Measurements from ENCODE around the gene LDHD.

LDHD gene

DNA sequence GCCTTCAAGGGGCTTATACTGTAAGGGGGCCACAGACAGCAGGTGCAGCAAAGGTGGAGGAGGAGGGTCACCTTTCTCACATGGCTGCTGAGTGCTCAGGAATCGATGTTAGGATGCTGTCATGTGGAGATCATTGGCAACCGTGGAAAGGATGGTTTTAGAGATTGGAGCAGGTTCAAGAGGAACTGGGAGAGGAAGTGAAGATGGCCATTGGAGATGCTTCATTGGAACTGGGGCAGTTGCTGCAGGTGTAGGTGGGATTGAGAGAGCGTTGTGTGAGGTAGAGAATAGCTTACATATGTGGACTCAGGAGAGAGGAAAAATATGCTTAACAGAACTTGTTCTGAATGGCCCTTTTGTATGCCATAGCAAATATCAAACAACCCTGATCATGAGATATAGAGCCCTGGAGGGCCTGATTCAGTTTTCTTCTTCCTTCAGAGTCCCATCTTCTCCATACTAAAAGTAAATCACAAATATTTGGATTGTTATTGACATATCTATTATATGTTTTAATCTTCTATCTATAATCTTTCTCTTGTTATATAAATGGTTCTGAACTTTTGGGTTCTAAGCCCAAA is 40.8 kb downstream of the LDHD start:
- DNase-seq: no peak

DNA sequence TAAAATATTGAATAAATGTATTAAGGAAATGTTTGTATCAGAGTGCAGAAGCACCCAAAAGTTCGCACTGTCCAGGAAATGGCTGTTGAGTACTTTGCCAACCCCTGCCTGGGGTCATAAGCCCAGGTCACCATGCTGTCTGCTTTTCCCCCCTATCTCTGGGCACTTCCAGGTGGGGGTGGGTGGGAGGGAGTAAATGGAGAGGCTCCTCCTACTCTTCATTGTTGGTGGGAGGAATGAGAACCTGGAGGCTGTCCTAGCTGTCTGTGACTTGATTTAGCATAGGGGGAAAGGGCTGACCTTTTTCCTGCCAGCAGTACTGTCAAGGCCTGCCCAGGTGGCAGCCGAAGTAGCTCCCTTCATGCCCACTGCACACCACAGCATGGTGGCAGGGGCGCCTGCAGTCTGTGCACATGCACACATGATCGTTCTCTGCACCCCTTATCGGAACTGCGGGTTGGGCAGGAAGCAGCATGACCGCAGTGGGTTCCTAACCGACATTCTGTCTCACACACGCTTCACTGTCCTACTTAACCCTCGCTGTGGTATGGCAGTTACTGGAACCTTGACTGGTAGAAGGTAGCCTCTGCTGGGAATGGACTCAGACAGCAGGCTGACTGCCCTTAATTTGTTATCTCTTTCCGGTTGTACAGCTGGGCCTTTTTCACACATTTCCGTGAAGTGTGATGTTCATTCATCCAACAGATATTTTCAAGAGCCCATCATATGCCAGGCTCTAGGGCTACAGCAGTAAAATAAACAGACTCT is 41.5 kb downstream of the LDHD start:
- no peak for DNase-seq

DNA sequence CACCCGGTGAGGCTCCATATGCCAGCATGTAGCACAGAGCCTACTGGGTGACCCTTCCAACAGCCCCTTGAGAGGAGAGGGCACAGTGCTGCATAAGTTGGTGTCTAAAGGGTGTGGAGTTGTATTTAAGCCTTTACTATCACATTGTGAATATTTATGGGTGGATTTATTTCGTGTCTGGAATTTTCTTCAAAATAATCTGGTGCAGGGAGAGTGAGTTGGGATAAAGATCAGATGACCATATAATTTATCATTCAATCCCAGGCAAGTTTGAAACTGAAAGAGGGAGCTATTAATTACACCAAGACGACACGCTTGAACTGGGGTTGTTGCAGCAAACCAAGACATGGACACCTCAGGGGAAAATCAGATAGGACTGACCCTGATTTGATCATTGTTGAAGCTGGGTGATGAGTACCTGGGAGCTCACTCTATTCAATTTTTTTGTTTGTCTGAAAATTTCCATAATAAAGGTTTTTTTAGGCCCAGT is 42.2 kb downstream of the LDHD start:
- DNase-seq: no peak

DNA sequence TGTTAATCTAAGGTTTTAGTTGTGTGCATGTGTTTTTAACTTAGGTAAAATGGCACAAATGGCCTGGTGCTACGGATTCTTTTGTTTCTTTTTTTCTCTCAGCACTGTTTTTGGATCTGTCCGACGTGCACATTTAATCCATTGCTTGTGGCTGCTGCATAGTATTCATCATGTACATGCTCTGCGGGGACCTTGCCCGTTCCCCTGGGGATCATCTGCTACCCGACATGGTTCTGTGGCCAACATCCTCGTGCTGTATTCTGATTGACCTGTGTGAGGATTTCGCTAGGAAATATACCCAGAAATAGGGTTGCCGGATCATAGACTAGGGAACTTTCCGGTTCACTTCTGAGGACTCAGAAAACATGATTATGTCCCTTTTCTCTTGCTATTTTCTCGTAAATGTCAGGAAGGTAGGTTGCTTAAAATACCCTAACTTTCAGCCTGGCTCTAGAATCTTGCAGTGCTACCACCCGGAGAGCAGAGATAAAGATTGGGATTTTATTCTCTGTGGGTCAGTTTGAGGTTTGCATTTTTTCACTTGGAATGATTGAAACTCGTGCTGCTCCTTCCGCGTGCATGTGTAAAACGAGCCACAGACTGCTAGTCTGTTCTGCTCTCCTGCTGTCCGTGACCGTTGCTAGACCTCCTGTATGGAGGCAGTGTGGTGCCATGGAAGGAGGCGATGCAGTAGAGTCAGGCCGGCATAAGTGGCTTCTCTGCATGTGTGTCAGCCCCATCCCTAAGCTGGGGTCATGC is 42.9 kb downstream of the LDHD start:
- no peak for DNase-seq

DNA sequence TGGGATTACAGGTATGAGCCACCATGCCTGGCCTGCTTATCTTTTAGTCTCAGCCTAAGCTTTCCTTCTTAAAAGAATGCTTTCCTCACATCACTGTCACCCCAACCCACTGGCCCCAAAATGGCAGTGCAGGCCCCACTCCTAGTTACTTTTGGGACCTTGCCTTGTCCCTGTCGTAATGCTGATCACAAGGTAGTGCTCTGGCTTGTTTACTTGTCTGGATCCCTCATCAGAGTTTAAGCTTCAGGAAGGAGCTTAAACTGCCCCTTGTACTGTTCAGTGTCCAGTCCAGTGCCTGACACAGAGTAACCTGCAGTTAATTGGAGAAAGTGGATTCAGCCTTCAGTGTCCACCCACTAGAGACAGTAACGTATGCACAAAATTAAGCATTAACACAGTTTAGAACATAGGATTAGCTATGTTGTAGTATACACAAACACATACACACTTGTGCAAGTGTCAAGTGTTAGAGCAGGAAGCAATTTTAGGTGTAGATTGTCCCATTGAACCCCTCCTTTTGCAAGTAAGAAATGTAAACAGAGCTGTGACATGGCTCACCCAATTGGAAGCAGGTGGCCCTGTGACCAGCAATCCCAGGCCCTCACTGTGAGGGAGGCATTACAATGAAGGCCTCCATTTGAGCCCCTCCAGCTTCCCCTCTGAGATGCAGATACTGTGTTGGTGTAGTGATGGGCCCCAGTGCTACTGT is 44.2 kb downstream of the LDHD start:
- DNase-seq: no peak

DNA sequence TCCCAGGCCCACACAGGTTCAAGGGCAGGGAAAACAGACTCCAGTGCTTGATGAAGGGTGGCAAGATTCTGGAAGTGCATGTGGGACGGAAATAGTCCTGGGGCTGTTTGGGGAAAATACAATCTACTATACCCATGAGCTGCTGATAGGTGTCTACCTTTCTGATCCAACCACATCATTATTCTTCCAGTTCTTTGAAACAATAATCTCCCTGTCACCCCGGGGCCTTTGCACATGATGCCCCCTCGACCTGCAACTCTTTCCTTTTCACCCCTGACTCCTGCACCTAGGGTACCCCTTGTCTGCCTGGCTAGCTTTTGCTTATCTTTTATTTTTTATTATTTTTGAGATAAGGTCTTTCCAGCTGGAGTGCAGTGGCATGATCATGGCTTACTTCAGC is 45.0 kb downstream of the LDHD start:
- DNase-seq: no peak

DNA sequence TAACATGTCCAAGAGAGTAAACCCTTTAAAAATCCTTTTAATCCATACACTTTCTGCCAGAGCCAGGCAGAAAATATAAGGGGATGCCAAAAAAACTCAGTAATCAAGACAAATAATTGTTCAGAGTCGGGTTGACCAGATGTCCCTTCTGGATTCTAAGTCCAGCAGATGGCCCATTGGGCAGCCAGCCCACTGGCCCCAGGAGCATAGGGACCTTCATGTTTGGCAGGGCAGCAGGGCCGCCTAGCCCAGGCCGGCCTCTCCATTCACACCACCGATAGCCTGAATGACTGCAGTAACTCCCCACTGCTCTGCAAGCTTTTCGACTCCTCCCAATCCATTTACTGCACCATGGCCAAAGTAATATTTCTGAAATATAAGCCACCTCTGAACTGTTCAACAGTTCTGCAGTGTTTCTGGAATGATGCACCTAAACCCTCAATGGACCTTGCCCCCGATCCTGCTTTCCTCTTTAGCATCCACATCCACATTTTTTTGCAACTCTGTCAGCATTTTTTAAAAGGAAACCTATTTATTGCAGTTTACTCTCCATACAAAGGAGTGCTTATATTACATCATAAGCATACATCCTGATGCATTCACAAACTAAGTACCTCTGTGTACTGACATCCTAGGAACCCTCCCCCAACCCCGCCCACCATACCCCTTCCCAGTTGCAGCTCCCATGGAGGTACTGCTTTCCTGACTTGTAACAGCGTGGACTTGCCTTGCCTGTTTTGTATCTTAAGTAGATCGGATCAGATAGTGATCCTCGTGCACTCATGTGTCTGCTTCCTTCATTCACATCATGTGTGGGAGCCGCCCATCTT is 46.4 kb downstream of the LDHD start:
- no peak for DNase-seq

DNA sequence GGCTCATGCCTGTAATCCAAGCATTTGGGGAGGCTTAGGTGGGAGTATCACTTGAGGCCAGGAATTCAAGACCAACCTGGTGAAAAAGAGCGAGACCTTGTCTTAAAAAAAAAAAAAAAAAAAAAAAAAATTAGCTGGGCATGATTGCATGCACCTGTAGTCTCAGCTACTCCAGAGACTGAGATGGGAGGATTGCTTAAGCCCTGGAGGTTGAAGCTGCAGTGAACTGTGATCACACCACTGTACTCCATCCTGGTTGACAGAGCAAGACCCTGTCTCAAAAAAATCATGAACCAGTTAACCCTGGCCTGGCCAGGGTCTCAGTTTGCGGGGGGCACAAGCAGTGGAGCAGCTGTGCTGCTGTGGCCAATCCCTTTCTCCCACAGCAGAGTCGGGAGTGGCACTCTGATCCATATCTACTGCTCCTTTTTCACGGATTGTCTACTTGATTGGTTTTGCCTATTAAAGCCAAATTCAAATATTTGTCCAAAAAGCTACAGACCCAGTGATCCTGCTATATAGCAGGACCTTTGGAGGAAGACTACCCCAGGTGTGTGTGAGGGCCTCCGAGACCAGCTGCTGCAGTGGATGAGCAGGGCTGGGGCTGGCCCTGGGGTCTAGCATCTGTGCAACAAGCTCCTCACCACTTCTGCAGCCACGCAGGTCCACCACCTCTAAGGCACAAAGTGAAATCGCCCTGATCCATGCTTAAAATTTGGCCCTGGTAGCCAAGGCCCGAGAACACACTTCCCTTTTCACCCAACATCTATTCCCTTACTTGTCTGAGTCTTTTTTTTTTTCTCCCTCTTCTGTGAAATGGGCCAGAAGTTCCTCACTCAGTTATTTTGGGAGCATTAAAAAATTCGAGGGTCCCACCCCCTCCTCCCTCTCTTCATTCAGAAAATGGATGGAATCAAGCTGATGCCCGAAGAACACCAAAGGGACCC is 48.2 kb downstream of the LDHD start:
- DNase-seq: no peak

DNA sequence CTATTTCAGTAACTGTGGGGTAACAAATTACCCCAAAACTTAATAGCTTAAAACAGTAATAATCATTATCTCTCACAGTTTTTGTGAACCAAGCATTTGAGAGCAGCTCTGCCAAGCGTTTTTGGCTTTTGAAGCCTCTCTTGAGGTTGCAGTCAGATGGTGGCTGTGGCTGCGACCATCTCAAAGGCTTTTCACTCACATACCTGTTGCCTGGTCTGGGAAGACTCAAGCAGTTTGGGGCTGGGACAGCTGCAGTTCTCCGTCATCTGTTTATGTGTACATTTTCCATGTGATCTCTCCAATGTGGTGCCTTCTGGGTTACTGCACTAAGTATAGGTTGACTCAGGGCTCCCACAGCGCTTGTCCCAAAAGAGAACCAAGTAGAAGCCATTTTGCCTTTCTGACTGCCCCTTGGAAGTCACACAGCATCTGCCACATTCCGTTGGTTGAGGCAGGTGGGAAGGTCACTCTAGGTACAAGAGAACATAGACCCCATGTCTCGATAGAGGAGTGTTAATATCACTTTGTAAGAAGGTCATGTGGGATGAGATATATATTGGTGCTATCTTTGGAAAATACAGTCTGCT is 49.6 kb downstream of the LDHD start:
- DNase-seq: no peak

DNA sequence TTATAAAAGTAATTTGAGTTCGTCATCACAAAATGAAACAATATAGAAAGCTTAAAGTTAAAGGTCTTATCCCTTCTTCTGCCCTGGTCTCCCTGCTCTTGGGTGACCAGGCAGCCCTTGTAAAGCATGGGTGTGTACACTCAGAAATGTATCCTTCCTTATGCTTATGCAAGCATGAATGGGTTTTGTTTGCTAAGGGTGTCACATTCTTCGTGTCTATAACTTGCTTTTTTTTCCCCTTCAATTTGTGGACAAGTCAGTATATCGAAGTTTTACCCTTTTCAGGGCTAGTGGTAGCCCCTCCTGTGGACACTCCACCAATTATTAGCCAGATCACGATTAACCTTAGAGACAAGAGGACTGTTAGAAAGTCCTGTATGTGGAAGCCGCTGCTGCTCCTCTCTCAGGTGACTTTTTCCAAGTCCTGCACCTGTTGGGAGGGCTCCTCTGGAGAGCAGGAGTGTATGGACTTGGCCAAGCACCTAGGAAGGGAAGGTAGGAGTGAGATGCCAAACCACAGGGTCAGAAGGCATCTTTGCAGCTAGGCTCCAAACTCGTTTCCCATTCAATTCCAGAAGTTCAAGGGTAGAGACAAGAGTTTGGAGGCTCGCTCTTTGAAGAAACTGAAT is 50.9 kb downstream of the LDHD start:
- DNase-seq: no peak

DNA sequence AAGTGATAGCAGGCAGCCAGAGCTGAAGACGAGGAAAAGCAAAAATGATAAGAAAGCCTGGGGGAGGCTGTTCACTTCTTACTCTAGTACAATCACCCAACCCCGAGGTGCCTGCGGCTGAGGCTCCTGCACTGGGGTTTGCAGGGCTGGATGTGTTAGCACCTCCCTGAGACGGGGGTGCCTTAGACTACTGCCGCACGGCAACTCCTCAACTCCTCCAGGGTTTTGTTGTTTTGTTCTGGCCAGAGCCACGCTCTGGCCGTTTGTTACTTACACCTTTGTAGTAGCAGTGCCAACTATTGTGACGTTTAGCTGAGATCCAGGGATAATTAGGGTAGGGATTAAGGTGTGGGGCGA is 51.5 kb downstream of the LDHD start:
- no peak for DNase-seq

DNA sequence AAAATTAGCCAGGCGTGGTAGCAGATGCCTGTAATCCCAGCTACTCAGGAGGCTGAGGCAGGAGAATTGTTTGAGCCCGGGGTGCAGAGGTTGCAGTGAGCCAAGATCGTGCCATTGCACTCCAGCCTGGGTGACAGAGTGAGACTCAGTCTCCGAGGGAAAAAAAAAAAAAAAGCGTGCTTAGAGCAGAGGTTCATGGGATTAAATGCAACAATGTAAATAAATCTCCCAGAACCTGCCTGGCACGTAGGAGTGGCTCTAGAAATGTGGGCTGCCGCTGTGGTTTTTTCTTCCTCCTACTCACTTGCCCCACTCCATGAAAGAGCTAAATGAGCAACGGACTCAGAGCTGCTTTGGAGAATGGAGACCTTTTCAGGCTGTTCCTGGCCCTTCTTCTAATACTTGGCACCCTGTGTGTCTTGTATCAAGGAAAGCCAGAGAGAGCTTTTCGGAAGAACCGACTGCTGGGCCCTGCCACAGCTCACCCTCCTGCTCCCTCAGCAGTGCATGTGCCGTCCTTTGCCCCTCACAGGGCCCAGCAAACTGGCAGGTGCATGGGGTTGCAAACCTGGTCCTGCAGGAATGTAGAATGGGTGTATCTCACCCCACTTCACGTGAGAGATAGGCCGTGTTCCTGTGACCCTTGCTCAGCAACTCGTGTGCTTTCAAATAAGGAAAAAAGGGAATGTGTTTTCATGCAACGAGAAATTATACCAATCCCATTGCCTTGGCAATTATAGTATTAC is 52.0 kb downstream of the LDHD start:
- DNase-seq: no peak

DNA sequence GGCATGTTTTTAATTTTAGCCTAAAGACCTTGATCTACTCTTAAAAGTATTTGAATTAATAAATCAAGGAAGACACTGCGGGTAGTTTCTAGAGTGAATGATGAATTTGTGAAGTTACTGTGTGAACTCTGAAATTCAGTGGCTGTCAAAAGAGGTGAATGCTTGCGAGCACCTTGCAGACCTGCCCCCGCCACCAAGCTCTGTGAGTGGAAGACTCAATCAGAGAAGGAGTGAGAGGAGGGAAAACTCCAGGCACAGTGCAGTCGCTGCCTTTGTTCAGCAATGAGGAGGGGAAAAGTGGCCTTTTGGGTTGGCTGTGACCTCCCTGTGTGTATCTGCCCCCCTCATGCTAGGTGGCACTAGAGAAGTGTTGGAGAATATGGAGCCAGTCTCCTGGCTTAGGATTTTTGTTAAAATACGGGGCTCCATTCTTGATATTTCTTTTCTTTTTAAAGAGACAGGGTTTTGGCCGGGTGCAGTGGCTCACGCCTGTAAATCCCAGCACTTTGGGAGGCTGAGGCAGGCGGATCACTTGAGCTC is 53.0 kb downstream of the LDHD start:
- DNase-seq: no peak

DNA sequence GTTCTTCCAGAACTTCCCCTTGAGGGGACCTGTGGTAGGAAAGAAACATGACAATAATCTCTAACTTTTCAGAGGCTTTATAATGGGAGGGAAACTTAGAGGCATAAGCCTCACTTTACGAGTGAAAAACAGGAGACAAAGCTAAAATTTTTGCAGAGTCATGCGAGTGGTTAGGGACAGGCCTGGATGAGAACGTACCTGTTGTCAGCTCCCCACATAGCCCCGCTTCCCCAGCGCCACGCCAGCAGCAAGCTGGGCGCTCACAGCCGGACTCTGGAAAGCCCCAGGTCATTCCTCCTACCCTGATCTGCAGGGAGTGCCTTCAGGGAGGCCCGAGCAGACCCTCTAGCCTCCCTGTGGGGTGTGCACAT is 53.6 kb downstream of the LDHD start:
- DNase-seq: no peak

DNA sequence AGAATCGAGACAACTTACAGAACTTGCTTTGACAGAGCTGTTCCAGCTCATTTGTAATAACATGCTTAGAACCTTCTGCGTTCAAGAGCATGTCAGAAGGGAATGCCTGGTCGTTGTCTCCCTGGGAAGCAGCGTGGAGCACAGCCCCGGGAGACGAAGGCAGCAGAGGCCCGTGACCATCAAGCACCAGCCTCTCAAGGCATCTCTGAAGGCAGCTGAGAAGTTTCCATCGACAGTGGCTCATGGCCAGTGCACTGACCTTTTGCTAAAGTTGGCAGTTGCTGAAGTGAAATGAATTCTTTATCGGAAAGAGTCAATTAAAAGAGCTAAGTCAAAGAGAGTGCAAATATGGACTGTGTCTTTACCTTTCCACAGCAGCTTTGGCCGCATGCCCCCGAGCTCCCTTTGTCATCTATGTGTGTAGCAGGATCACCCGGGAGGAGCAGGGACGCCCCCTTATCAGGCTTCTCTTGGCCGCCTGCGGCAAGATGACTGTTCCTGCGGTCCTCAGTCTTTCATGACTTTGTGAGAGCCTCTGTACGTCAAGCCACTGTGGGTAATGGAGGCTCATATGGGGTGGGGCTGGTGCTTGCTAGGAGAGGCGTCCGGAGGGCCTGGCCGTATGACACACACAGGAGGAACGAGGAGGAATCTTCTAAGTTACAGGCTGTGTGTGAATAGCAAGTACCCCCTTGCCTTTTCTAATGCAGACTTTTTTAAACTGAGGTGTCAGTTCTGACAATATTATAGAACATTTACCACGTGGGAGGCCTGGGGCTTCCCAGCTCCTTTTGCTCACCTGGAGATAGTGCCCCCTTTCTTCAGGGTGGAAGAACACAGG is 54.2 kb downstream of the LDHD start:
- no peak for DNase-seq
